HEK293T (cell line): Measurements from ENCODE around the gene PGBD5.

Source experiments
- ARNT ChIP-seq: fragments of 450-650 bp; IDR thresholded peaks from 2 replicates; pipeline ENCODE4 v1.6.1; 2017; ENCODE audit warnings: mild to moderate bottlenecking
- BHLHE40 ChIP-seq: fragments of 450-650 bp; IDR thresholded peaks from 2 replicates; pipeline ENCODE4 v1.6.1; 2016; ENCODE audit warnings: mild to moderate bottlenecking, moderate library complexity, borderline replicate concordance
- ELF4 ChIP-seq: fragments of 450-650 bp; IDR thresholded peaks from 2 replicates; pipeline ENCODE4 v1.6.1; 2017; ENCODE audit warnings: antibody characterized with exemption
- FOXA1 ChIP-seq: fragments of 450-650 bp; IDR thresholded peaks from 2 replicates; pipeline ENCODE4 v1.6.1; 2016; ENCODE audit warnings: mild to moderate bottlenecking
- FOXM1 ChIP-seq: fragments of 450-650 bp; IDR thresholded peaks from 2 replicates; pipeline ENCODE4 v1.6.1; 2017; ENCODE audit warnings: mild to moderate bottlenecking, borderline replicate concordance
- HDGF ChIP-seq: fragments of 450-650 bp; IDR thresholded peaks from 2 replicates; pipeline ENCODE4 v1.6.1; 2017; ENCODE audit warnings: antibody characterized with exemption, borderline replicate concordance
- LEF1 ChIP-seq: fragments of 450-650 bp; IDR thresholded peaks from 2 replicates; pipeline ENCODE4 v1.6.1; 2017; ENCODE audit warnings: mild to moderate bottlenecking, borderline replicate concordance
- NFRKB ChIP-seq: fragments of 450-650 bp; IDR thresholded peaks from 2 replicates; pipeline ENCODE4 v1.6.1; 2016; ENCODE audit warnings: mild to moderate bottlenecking, moderate library complexity
- PKNOX1 ChIP-seq: fragments of 450-650 bp; IDR thresholded peaks from 2 replicates; pipeline ENCODE4 v1.6.1; 2016
- SP1 ChIP-seq: fragments of 450-650 bp; IDR thresholded peaks from 2 replicates; pipeline ENCODE4 v1.6.1; 2017
- SUZ12 ChIP-seq: fragments of 450-650 bp; IDR thresholded peaks from 2 replicates; pipeline ENCODE4 v1.6.1; 2016; ENCODE audit warnings: mild to moderate bottlenecking
- TARDBP ChIP-seq: fragments of 450-650 bp; IDR thresholded peaks from 2 replicates; pipeline ENCODE4 v1.6.1; 2016
- ZNF384 ChIP-seq: fragments of 450-650 bp; IDR thresholded peaks from 2 replicates; pipeline ENCODE4 v1.6.1; 2016

GRCh38 chr1:230323686-230324085 is 102.4 kb downstream of the PGBD5 start:
- no peak for TF ChIP-seq HDGF
- TF ChIP-seq FOXA1, result no peak
- TF ChIP-seq ELF4, result no peak
- TF ChIP-seq FOXM1, result no peak
- TF ChIP-seq SP1, result no peak
- no peak for TF ChIP-seq PKNOX1
- TF ChIP-seq BHLHE40, result no peak
- no peak for TF ChIP-seq NFRKB
- no peak for TF ChIP-seq TARDBP
- no peak for TF ChIP-seq SUZ12
- no peak for TF ChIP-seq ARNT
- no peak for TF ChIP-seq LEF1
- TF ChIP-seq ZNF384, result no peak
